ENCODE results near the gene FBRSL1. TPM values are rescaled to one million over a fixed set of nuclear protein-coding genes. Genes with fewer than 3 reads are reported as not detected.

FBRSL1 gene
- total and polyA plus RNA-seq, 2 donors (not counting 1 experiment from before 2014, with no cell fraction given), result 62.6 to 112 TPM

- Histone ChIP-seq H3K4me2 (replicated peaks; ENCODE audit: low read depth, low read length, poor library complexity, severe bottlenecking) (peak overlapping the region; percentile 96), H3K9me3 (ENCODE audit: control extremely low read depth in 1 of 3, control insufficient read depth in 2 of 3, insufficient read depth in 1 of 3, low read length in 2 of 3) (peaks cover 0 to 5% (median 0%) of the 10 kb centered on the region in 3 donors), H3K9ac (ENCODE audit: low read length) (peak overlapping the region; percentile 51), H3K27me3 (replicated peaks in 1 of 4; ENCODE audit: control extremely low read depth in 1 of 4, control insufficient read depth in 3 of 4, insufficient read depth in 4 of 4, low read length in 3 of 4) (no peaks in the 10 kb centered on the region), H3K4me1 (ENCODE audit: control insufficient read depth in 2 of 2, insufficient read depth in 2 of 2, low read length in 2 of 2) (peaks cover 27 to 35% of the 10 kb centered on the region in 2 donors), H3K27ac (ENCODE audit: low read length in 2 of 2) (peak overlapping the region; percentile 46 to 70), H4K20me1 (ENCODE audit: control insufficient read depth, insufficient read depth, low read length, poor library complexity, severe bottlenecking) (peaks cover 59% of the 10 kb centered on the region), H3K4me3 (ENCODE audit: control extremely low read depth in 1 of 5, extremely low read depth in 1 of 5, insufficient read depth in 1 of 5, low read depth in 2 of 5, low read length in 4 of 5) (peak overlapping the region; percentile 26 to 62 (median 54)), H2AFZ (ENCODE audit: insufficient read depth, low read depth, low read length, poor library complexity, severe bottlenecking) (no peak overlapping the region), H3K79me2 (ENCODE audit: control insufficient read depth, insufficient read depth, low read length) (peaks cover 28% of the 10 kb centered on the region), H3K36me3 (replicated peaks in 1 of 2; ENCODE audit: control extremely low read depth in 1 of 2, control insufficient read depth in 1 of 2, extremely low read depth in 1 of 2, insufficient read depth in 2 of 2, low read length in 1 of 2) (no peaks in the 10 kb centered on the region)
- WGBS (ENCODE audit: insufficient coverage), result 7% methylated on average over 40 of the region's 45 CpGs
- TF ChIP-seq CTCF (IDR thresholded peaks at IDR 0.05), result no peak
- no peak for TF ChIP-seq EZH2 (IDR thresholded peaks at IDR 0.05; ENCODE audit: borderline replicate concordance, insufficient read depth, low read depth, low read length, poor library complexity, severe bottlenecking)
- POLR2A ChIA-PET, result no interaction called here
- H3K4me3 Mint-ChIP-seq, result peak overlapping the region; percentile 83
- peak; percentile 28 for ATAC-seq (ENCODE audit: low read depth)
- CTCF ChIA-PET, result interaction anchor here (0.6 to 1.6 kb wide), 3 partner anchors 56 to 405 kb away, joined by 3 to 16 read pairs (median 3); no protein-coding TSS in a partner anchor
- intact Hi-C loops (cut with micrococcal nuclease), result no loop called here
- no peaks in the 10 kb centered on the region for H3K9me3 Mint-ChIP-seq (ENCODE audit: insufficient read depth)
- H3K4me1 Mint-ChIP-seq, result peaks cover 30% of the 10 kb centered on the region
- no peaks in the 10 kb centered on the region for H3K27me3 Mint-ChIP-seq
- peak; percentile 86 for DNase-seq
- peak overlapping the region; percentile 84 for H3K27ac Mint-ChIP-seq
These were observed 69.1 kb downstream of the FBRSL1 start for GRCh38 chr12:132558861-132559623.
